OCI-LY3 (cell line): Measurements from ENCODE around the gene A4GNT.

Experiments
- CTCF ChIP-seq: fragments of 200-600, 300-600 bp; sonication (generic); IDR thresholded peaks from 2 replicates; pipeline ENCODE4 v1.5.1; 2014; ENCODE audit warnings: antibody characterized with exemption, low read length, low read depth
- EZH2phosphoT487 ChIP-seq: fragments of 200-600 bp; shearing (Covaris generic); IDR thresholded peaks from 2 replicates; pipeline ENCODE4 v1.6.1; 2018; ENCODE audit warnings: antibody characterized with exemption, mixed run types, low read depth

- no peak for TF ChIP-seq CTCF
- TF ChIP-seq EZH2phosphoT487: no peak
Observed at GRCh38 chr3:138099417-138099816, 32.8 kb downstream of the A4GNT start.
